Measurements from ENCODE around the gene CACNA2D2.
A peak's percentile ranks its signal among the peaks of the same experiment; 100 is the strongest.

The CACNA2D2 gene

GRCh38 chr3:50327943-50328691 lies 175.3 kb downstream of the CACNA2D2 start, which contains the start of gene TUSC2 (continued):
- TF ChIP-seq SALL2 (tag by site-specific recombination; IDR thresholded peaks at IDR 0.05; ENCODE audit: borderline replicate concordance) (no peak), MZF1 (tag by site-specific recombination; IDR thresholded peaks at IDR 0.05; ENCODE audit: borderline replicate concordance) (no peak), ZNF701 (tag by site-specific recombination; IDR thresholded peaks at IDR 0.05) (no peak), KLF7 (tag by site-specific recombination; IDR thresholded peaks at IDR 0.05; ENCODE audit: borderline replicate concordance) (no peak), ZNF521 (tag by site-specific recombination; IDR thresholded peaks at IDR 0.05) (no peak), MYNN (tag by site-specific recombination; IDR thresholded peaks at IDR 0.05; ENCODE audit: borderline replicate concordance) (no peak), ZNF416 (tag by site-specific recombination; IDR thresholded peaks at IDR 0.05) (no peak), ZNF544 (tag by site-specific recombination; IDR thresholded peaks at IDR 0.05) (no peak), ZNF48 (tag by site-specific recombination; IDR thresholded peaks at IDR 0.05) (no peak), ZBTB44 (tag by site-specific recombination; IDR thresholded peaks at IDR 0.05) (no peak), ZNF629 (tag by site-specific recombination; IDR thresholded peaks at IDR 0.05) (peak; percentile 33; the same call in 1 of the 2 replicates), ZNF302 (tag by site-specific recombination; IDR thresholded peaks at IDR 0.05; ENCODE audit: low read depth) (no peak), SCRT1 (tag by site-specific recombination; IDR thresholded peaks at IDR 0.05; ENCODE audit: borderline replicate concordance) (no peak), ZNF561 (tag by site-specific recombination; IDR thresholded peaks at IDR 0.05; ENCODE audit: borderline replicate concordance) (no peak), ZNF146 (tag by site-specific recombination; IDR thresholded peaks at IDR 0.05) (no peak), ZNF2 (tag by site-specific recombination; IDR thresholded peaks at IDR 0.05) (no peak), ZNF501 (tag by site-specific recombination; IDR thresholded peaks at IDR 0.05) (0 out of 2 replicates have a peak, but pooled peaks have one; percentile 73), ZNF639 (tag by site-specific recombination; IDR thresholded peaks at IDR 0.05) (no peak), ZSCAN4 (tag by site-specific recombination; IDR thresholded peaks at IDR 0.05) (no peak), SP2 (tag by site-specific recombination; IDR thresholded peaks at IDR 0.05) (peak; percentile 93), HIC1 (tag by site-specific recombination; IDR thresholded peaks at IDR 0.05) (0 out of 2 replicates have a peak, but pooled peaks have one; percentile 33), BCL11B (tag by site-specific recombination; IDR thresholded peaks at IDR 0.05; ENCODE audit: low read depth) (no peak), HOXD13 (CRISPR knock-in tag; IDR thresholded peaks at IDR 0.05; ENCODE audit: borderline replicate concordance) (no peak), ZNF510 (tag by site-specific recombination; IDR thresholded peaks at IDR 0.05; ENCODE audit: insufficient replicate concordance) (no peak), ZBTB8A (tag by site-specific recombination; IDR thresholded peaks at IDR 0.05) (no peak), ZNF335 (tag by site-specific recombination; conservative IDR thresholded peaks at IDR 0.05) (peak; percentile 64), ZNF169 (tag by site-specific recombination; IDR thresholded peaks at IDR 0.05) (no peak), ZFHX2 (tag by site-specific recombination; conservative IDR thresholded peaks at IDR 0.05) (no peak), TSHZ1 (tag by site-specific recombination; IDR thresholded peaks at IDR 0.05; ENCODE audit: borderline replicate concordance) (no peak), ZNF664 (tag by site-specific recombination; IDR thresholded peaks at IDR 0.05) (no peak), ZNF610 (tag by site-specific recombination; IDR thresholded peaks at IDR 0.05; ENCODE audit: borderline replicate concordance) (no peak)

Measured in HEK293 (cell line).